Measurements from ENCODE around the gene TPD52L2. TPM values are rescaled to one million over a fixed set of nuclear protein-coding genes. Genes with fewer than 3 reads are reported as not detected.

Gene TPD52L2
- total RNA-seq, 4 donors from 2014 or later = 110 to 165 (median 152) TPM

GRCh38 chr20:63931735-63932134 lies 66.7 kb downstream of the TPD52L2 start:
- TF ChIP-seq, protein P1, sequence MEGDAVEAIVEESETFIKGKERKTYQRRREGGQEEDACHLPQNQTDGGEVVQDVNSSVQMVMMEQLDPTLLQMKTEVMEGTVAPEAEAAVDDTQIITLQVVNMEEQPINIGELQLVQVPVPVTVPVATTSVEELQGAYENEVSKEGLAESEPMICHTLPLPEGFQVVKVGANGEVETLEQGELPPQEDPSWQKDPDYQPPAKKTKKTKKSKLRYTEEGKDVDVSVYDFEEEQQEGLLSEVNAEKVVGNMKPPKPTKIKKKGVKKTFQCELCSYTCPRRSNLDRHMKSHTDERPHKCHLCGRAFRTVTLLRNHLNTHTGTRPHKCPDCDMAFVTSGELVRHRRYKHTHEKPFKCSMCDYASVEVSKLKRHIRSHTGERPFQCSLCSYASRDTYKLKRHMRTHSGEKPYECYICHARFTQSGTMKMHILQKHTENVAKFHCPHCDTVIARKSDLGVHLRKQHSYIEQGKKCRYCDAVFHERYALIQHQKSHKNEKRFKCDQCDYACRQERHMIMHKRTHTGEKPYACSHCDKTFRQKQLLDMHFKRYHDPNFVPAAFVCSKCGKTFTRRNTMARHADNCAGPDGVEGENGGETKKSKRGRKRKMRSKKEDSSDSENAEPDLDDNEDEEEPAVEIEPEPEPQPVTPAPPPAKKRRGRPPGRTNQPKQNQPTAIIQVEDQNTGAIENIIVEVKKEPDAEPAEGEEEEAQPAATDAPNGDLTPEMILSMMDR (IDR thresholded peaks at IDR 0.05; ENCODE audit: low read depth) = no peak

GRCh38 chr20:63932606-63933160 lies 67.6 kb downstream of the TPD52L2 start:
- TF ChIP-seq, protein P1 (IDR thresholded peaks at IDR 0.05; ENCODE audit: low read depth) = no peak

- TF ChIP-seq, protein P1 (IDR thresholded peaks at IDR 0.05; ENCODE audit: low read depth) = no peak
Observed at GRCh38 chr20:63933646-63934045, 68.6 kb downstream of the TPD52L2 start.

GRCh38 chr20:63934271-63935068 lies 69.4 kb downstream of the TPD52L2 start:
- TF ChIP-seq, protein P1 (IDR thresholded peaks at IDR 0.05; ENCODE audit: low read depth) = no peak

DNA sequence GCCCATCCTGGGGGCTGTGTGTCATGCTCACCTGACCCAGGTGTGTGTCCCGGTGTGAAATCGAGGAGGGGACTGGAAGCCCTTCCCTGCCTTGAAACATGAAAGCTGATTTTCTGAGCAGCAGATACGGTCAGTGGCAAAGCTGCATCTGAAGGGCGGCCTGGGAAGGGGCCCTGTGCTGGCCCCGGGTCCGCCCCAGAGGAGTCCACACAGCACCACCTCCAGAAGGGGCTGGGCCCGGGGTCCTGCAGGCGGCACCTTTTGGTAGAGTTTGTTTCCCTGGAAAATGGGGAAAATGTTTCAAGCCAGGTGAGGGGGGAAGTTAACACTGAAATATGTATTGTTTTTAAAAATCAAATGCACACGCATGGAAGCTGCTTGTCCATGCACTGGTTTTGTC lies 70.4 kb downstream of the TPD52L2 start:
- TF ChIP-seq, protein P1 (IDR thresholded peaks at IDR 0.05; ENCODE audit: low read depth) = no peak

DNA sequence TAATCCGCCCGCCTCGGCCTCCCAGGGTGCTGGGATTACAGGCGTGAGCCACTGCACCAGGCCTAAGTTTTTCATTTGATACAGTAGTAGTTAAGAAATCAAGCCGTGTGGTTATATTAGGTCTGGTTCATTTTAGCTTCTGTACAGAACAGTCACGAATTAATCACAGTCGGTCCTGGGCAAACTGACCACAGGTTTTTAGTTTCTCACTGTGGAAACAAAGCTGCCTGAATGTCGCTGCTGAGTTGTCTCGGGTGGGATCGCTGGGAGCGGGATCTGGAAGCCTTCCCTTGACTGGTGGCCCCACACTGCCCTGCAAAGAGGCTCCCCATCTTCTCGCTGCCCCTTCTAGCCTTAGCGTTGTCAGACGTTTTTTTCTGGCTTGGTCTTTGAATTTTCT lies 72.5 kb downstream of the TPD52L2 start:
- TF ChIP-seq, protein P1 (IDR thresholded peaks at IDR 0.05; ENCODE audit: low read depth) = no peak

GRCh38 chr20:63939061-63939935 lies 74.2 kb downstream of the TPD52L2 start:
- TF ChIP-seq, protein P1 (IDR thresholded peaks at IDR 0.05; ENCODE audit: low read depth) = no peak

All from subcutaneous adipose tissue (tissue), 4 donors.